Measurements from ENCODE around the gene HECA. TPM values are rescaled to one million over a fixed set of nuclear protein-coding genes. Genes with fewer than 3 reads are reported as not detected.
"Not testable (repeated sequence)": the region's sequence is repeated elsewhere in the genome, so short reads cannot be mapped to it uniquely, and the experiment has no call there.

The HECA gene
- polyA plus RNA-seq, 2 of the 4 experiments (the other 2 are of a cell fraction) = 1.3 to 2.2 TPM

DNA sequence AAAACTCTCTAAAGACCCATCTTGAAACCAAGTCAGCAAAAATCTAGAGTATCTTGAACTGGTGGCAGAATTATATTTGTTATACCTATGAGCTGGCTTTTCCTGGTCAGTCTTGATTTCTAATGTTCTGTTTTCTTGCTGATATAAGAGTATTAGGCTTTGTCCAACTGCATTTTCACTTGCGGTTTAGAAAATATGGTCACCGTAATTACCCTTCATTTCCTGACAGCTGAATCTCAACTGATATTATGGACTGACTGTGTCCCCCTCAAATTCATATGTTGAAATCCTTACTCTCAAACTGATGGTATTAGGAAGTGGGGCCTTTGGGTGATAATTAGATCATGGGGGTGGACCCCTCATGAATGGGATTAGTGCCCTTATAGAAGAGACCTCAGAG, 84.9 kb downstream of the HECA start:
- DNase-seq (ENCODE audit: low read depth in 1 of 2, low spot score in 1 of 2) (no peak), ATAC-seq (no peak), FAIRE-seq (no peak)
- 98% methylated on average over 2 of the region's 2 CpGs for WGBS (ENCODE audit: missing lambda C conversion rate)
- Histone ChIP-seq H3K4me2 (no peak overlapping the region), H3K4me3 (no peak overlapping the region), H3K4me1 (no peaks in the 10 kb centered on the region), H3K27ac (no peak overlapping the region), H3K9me3 (no peaks in the 10 kb centered on the region)
- TF ChIP-seq, protein P1, sequence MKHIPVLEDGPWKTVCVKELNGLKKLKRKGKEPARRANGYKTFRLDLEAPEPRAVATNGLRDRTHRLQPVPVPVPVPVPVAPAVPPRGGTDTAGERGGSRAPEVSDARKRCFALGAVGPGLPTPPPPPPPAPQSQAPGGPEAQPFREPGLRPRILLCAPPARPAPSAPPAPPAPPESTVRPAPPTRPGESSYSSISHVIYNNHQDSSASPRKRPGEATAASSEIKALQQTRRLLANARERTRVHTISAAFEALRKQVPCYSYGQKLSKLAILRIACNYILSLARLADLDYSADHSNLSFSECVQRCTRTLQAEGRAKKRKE (CRISPR knock-in tag; IDR thresholded peaks at IDR 0.05; ENCODE audit: low read depth) = no peak
- TF ChIP-seq ZC3H11A (IDR thresholded peaks at IDR 0.05) (no peak), RCOR1 (IDR thresholded peaks at IDR 0.05; ENCODE audit: low read depth, low read length) (no peak), FOSB (CRISPR knock-in tag; IDR thresholded peaks at IDR 0.05) (no peak), CBX8 (IDR thresholded peaks at IDR 0.05) (no peak), HOXB13 (CRISPR knock-in tag; IDR thresholded peaks at IDR 0.05; ENCODE audit: low read depth) (no peak), HEYL (CRISPR knock-in tag; IDR thresholded peaks at IDR 0.05) (no peak)
- TF ChIP-seq, protein P2, sequence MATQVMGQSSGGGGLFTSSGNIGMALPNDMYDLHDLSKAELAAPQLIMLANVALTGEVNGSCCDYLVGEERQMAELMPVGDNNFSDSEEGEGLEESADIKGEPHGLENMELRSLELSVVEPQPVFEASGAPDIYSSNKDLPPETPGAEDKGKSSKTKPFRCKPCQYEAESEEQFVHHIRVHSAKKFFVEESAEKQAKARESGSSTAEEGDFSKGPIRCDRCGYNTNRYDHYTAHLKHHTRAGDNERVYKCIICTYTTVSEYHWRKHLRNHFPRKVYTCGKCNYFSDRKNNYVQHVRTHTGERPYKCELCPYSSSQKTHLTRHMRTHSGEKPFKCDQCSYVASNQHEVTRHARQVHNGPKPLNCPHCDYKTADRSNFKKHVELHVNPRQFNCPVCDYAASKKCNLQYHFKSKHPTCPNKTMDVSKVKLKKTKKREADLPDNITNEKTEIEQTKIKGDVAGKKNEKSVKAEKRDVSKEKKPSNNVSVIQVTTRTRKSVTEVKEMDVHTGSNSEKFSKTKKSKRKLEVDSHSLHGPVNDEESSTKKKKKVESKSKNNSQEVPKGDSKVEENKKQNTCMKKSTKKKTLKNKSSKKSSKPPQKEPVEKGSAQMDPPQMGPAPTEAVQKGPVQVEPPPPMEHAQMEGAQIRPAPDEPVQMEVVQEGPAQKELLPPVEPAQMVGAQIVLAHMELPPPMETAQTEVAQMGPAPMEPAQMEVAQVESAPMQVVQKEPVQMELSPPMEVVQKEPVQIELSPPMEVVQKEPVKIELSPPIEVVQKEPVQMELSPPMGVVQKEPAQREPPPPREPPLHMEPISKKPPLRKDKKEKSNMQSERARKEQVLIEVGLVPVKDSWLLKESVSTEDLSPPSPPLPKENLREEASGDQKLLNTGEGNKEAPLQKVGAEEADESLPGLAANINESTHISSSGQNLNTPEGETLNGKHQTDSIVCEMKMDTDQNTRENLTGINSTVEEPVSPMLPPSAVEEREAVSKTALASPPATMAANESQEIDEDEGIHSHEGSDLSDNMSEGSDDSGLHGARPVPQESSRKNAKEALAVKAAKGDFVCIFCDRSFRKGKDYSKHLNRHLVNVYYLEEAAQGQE (IDR thresholded peaks at IDR 0.05) = no peak
- TF ChIP-seq, protein P3, sequence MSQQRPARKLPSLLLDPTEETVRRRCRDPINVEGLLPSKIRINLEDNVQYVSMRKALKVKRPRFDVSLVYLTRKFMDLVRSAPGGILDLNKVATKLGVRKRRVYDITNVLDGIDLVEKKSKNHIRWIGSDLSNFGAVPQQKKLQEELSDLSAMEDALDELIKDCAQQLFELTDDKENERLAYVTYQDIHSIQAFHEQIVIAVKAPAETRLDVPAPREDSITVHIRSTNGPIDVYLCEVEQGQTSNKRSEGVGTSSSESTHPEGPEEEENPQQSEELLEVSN (IDR thresholded peaks at IDR 0.05; ENCODE audit: borderline replicate concordance, low read depth) = no peak
- POLR2A ChIA-PET = no interaction called here
- CTCF ChIA-PET = interaction anchor here (0.7 to 1.8 kb wide), 6 partner anchors 11 to 405 kb away, joined by 3 to 7 read pairs (median 4); no protein-coding TSS in a partner anchor

DNA sequence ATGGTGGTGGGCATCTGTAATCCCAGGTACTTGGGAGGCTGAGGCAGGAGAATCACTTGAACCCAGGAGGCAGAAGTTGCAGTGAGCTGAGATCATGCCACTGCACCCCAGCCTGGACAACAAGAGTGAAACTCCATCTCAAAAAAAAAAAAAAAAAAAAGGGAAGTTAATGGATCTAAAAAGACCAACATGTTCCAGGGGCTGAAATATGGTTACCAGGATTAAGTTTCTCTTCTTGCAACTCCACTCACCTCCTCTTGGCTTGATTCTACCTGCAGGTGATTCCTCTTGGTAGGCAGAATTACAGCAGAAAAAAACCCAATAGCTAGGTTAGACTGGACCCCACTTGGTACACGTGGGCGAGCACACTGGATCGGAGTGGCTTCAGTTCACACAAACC, 93.5 kb downstream of the HECA start:
- 76% methylated on average over 3 of the region's 3 CpGs for WGBS (ENCODE audit: missing lambda C conversion rate)
- H3K9me3 ChIP-seq; H3K27ac ChIP-seq; H3K4me3 ChIP-seq; H3K4me2 ChIP-seq; ATAC-seq; DNase-seq (ENCODE audit: low read depth in 1 of 2, low spot score in 1 of 2); POLR2A ChIA-PET; H3K4me1 ChIP-seq; FAIRE-seq: not testable (repeated sequence)
- CTCF ChIA-PET = interaction anchor here (0.7 kb wide), 1 partner anchor 866 kb away, joined by 3 read pairs; no protein-coding TSS in a partner anchor

Other genes with a start within 250 kb of the HECA start
- 34.2 and 36.4 TPM in 2 replicates for gene REPS1, start 146.8 kb upstream of the HECA start, polyA plus RNA-seq (2011; rRNA removed)
- 16.3 to 18.9 TPM (median 16.8 TPM) in 3 replicates for gene REPS1, start 146.8 kb upstream of the HECA start, polyA plus RNA-seq (2017; fragmentation: RNase III; extraction: RNeasy Plus Mini Kit Qiagen cat#74134 plus additional on column Dnase treatment)
- gene ABRACL, start 106.3 kb upstream of the HECA start, polyA plus RNA-seq (2011; rRNA removed) = 27.1 and 40.3 TPM in 2 replicates
- gene ABRACL, start 106.3 kb upstream of the HECA start, polyA plus RNA-seq (2017; fragmentation: RNase III; extraction: RNeasy Plus Mini Kit Qiagen cat#74134 plus additional on column Dnase treatment) = 60.7 to 65.8 TPM (median 63.3 TPM) in 3 replicates
- 0.01 TPM in 1 of 2 replicates, not detected in the other for gene TXLNB, start 156.9 kb downstream of the HECA start, polyA plus RNA-seq (2011; rRNA removed)
- gene TXLNB, start 156.9 kb downstream of the HECA start, polyA plus RNA-seq (2017; fragmentation: RNase III; extraction: RNeasy Plus Mini Kit Qiagen cat#74134 plus additional on column Dnase treatment) = not detected in 3 replicates
- gene CITED2, start 239.6 kb downstream of the HECA start, polyA plus RNA-seq (2011; rRNA removed) = 7.1 and 9.3 TPM in 2 replicates
- gene CITED2, start 239.6 kb downstream of the HECA start, polyA plus RNA-seq (2017; fragmentation: RNase III; extraction: RNeasy Plus Mini Kit Qiagen cat#74134 plus additional on column Dnase treatment) = 6.4 to 8.2 TPM (median 6.8 TPM) in 3 replicates

Measured in A549 (cell line).